HL-60 (cell line): ENCODE data around the gene AIFM3.

Experiments
- DNase-seq, 2 experiments: peaks; one replicate each; pipeline ENCODE4 v3.0.0-alpha.2; 2010 to 2020; ENCODE audit warnings: low read depth in 1 of 2, low spot score in 1 of 2
- H3K27ac ChIP-seq: fragments of 250-450 bp; sonication (Bioruptor Pico); replicated peaks from 2 replicates; pipeline ENCODE4 v1.5.1; 2020; ENCODE audit warnings: mild to moderate bottlenecking, moderate library complexity
- H3K27me3 ChIP-seq: fragments of 250-450 bp; sonication (Bioruptor Pico); 2 replicates; pipeline ENCODE4 v1.5.1; 2021; ENCODE audit warnings: mild to moderate bottlenecking, moderate library complexity; ENCODE audit not compliant: insufficient read depth, poor library complexity, severe bottlenecking
- H3K4me3 ChIP-seq: replicated peaks from 2 replicates; pipeline ENCODE4 v1.5.1; 2011; ENCODE audit warnings: mild to moderate bottlenecking, control low read depth, low read length; ENCODE audit not compliant: insufficient read depth
- GABPA ChIP-seq: IDR thresholded peaks from 2 replicates; pipeline ENCODE4 v1.6.1; 2012; ENCODE audit warnings: low read depth
- POLR2AphosphoS5 ChIP-seq: IDR thresholded peaks from 2 replicates; pipeline ENCODE4 v1.6.1; 2012; ENCODE audit warnings: low read depth
- REST ChIP-seq: IDR thresholded peaks from 2 replicates; pipeline ENCODE4 v1.6.1; 2012; ENCODE audit warnings: low read depth; ENCODE audit not compliant: insufficient replicate concordance
- SPI1 ChIP-seq: IDR thresholded peaks from 2 replicates; pipeline ENCODE4 v1.6.1; 2012; ENCODE audit warnings: low read depth, mild to moderate bottlenecking, borderline replicate concordance
- TF ChIP-seq, protein P1 (sequence below): IDR thresholded peaks from one replicate; pipeline ENCODE4 v1.5.1; 2011; ENCODE audit warnings: low read length, control low read depth, inconsistent platforms; ENCODE audit not compliant: insufficient read depth

The AIFM3 gene

DNA sequence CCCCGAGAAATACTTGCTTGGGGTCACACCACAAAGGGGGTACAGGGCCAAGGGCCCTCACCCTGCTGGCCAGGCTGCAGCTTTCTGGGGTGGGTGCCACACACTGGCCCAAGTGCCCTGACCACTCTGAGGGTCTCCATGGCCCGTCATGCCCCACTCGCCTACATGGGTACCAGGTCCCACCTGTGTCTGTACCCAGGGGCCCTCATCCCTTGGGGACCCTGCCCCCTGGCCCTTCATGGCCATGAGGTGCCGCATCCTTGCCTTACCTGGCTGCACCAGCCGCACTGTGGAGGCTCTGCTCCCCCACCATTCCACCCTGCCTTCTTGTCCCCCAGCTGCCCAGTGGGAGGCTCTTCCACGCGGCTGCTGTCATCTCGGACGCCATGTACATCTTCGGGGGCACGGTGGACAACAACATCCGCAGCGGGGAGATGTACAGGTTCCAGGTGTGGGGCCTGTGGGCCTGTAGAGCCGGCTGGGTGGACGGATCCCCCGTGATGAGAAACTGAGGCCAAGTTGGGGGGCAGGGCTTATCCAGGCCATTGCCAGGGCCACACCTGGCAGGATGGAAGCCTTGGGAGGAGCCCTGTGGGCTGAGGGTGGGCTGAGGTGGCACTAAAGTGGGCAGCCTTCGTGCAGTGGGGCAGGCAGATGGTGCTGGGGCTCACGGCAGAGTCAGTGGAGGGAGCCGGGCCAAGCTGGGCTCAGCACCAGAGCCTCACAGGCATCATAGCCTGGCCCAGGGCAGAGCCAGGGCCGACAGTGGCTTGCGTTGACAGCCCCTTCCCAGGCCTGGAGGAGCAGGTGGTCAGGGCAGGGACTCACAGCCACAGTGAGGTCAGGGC lies 25.6 kb downstream of the AIFM3 start:
- no peak for DNase-seq
- Histone ChIP-seq H3K27ac (no peak overlapping the region), H3K4me3 (no peak overlapping the region), H3K27me3 (no peaks in the 10 kb centered on the region)
- TF ChIP-seq GABPA (no peak), SPI1 (no peak), REST (no peak), POLR2AphosphoS5 (no peak)
- TF ChIP-seq, protein P1, sequence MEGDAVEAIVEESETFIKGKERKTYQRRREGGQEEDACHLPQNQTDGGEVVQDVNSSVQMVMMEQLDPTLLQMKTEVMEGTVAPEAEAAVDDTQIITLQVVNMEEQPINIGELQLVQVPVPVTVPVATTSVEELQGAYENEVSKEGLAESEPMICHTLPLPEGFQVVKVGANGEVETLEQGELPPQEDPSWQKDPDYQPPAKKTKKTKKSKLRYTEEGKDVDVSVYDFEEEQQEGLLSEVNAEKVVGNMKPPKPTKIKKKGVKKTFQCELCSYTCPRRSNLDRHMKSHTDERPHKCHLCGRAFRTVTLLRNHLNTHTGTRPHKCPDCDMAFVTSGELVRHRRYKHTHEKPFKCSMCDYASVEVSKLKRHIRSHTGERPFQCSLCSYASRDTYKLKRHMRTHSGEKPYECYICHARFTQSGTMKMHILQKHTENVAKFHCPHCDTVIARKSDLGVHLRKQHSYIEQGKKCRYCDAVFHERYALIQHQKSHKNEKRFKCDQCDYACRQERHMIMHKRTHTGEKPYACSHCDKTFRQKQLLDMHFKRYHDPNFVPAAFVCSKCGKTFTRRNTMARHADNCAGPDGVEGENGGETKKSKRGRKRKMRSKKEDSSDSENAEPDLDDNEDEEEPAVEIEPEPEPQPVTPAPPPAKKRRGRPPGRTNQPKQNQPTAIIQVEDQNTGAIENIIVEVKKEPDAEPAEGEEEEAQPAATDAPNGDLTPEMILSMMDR: no peak

DNA sequence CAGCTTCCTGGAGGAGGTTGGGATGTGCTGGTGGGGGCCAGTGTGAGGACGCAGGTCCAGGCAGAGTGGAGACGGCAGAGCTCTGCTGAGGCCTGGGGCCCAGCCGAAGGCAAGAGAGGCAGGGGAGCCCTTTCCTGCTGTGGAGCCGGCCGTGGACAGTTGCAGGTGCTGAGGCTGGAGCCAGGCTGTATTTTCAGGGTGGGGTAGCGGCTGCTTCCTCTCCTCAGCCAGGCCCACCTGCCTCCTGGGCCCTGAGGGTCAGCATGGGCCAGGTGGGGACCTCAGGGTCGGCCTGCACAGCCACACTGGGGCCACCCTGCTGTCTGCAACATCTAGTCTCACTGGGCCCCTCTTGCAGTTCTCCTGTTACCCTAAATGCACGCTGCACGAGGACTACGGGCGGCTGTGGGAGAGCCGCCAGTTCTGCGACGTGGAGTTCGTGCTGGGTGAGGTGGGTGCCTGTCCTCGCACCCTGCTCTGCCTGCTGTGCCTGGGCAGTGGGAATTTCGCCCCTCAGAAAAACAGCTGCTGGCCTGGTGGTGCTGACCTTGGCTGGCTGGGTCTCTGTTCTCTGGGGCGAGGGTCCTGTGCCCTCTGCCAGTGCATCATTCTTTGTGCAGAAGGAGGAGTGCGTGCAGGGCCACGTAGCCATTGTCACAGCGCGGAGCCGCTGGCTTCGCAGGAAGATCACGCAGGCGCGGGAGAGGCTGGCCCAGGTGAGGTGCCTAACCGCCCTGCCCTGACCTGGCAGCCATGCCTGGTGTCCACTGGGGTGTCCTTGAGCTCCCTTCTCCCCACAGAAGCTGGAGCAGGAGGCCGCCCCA lies 26.5 kb downstream of the AIFM3 start:
- TF ChIP-seq, protein P1: no peak
- TF ChIP-seq POLR2AphosphoS5 (no peak), GABPA (no peak), SPI1 (no peak), REST (no peak)
- H3K4me3 ChIP-seq: no peak overlapping the region
- no peak for DNase-seq
- no peaks in the 10 kb centered on the region for H3K27me3 ChIP-seq
- no peak overlapping the region for H3K27ac ChIP-seq

- no peak for DNase-seq
- no peak overlapping the region for H3K4me3 ChIP-seq
- TF ChIP-seq GABPA (no peak), REST (no peak), SPI1 (no peak), POLR2AphosphoS5 (no peak)
- TF ChIP-seq, protein P1: no peak
- no peak overlapping the region for H3K27ac ChIP-seq
- H3K27me3 ChIP-seq: no peaks in the 10 kb centered on the region
Observed at GRCh38 chr22:20994128-20994901, 27.3 kb downstream of the AIFM3 start.
